HEK293 (cell line): ENCODE data around the gene SETD1B.

Experiments
- CTCF ChIA-PET: fragments of 350-600 bp; formaldehyde crosslinking; extraction: SDS; loops from one replicate; lab custom pipeline; 2021; ENCODE audit warnings: antibody characterized with exemption; lab: Yijun Ruan, JAX
- POLR2A ChIA-PET: fragments of 300-600 bp; formaldehyde crosslinking; extraction: SDS; loops from one replicate; lab custom pipeline; 2020; ENCODE audit warnings: antibody characterized with exemption, inconsistent platforms; lab: Yijun Ruan, JAX
- H3K27ac ChIP-seq: fragments of 200-500 bp; sonication (Bioruptor generic); 2 replicates; pipeline ENCODE4 v1.5.1; 2014; ENCODE audit warnings: low read depth, low read length, control low read depth, inconsistent platforms; ENCODE audit errors: extremely low read depth
- H3K36me3 ChIP-seq, 2 experiments: fragments of 200-500 bp in 1 of 2; sonication (Bioruptor generic) in 1 of 2; 1 replicate in 1 of 2; 2 replicates in 1 of 2; pipeline ENCODE4 v1.5.1; 2014 to 2017; ENCODE audit warnings: inconsistent platforms in 2 of 2, low read length in 2 of 2; ENCODE audit not compliant: control insufficient read depth in 2 of 2, insufficient read depth in 1 of 2
- H3K4me1 ChIP-seq: fragments of 200-500 bp; sonication (Bioruptor generic); 2 replicates; pipeline ENCODE4 v1.5.1; 2014; ENCODE audit warnings: mild to moderate bottlenecking, low read length, inconsistent platforms; ENCODE audit not compliant: control insufficient read depth, insufficient read depth
- H3K4me3 ChIP-seq: 2 replicates; pipeline ENCODE4 v1.5.1; 2011; ENCODE audit warnings: low read depth, mild to moderate bottlenecking, control low read depth, low read length, moderate library complexity
- H3K9me3 ChIP-seq: fragments of 200-500 bp; sonication (Bioruptor generic); 2 replicates; pipeline ENCODE4 v1.5.1; 2014; ENCODE audit warnings: low read depth, low read length, inconsistent platforms; ENCODE audit not compliant: control insufficient read depth, insufficient read depth
- GLIS2 ChIP-seq: fragments of 450-650 bp; formaldehyde crosslinking; IDR thresholded peaks from 2 replicates; pipeline ENCODE4 v1.5.1; 2016; ENCODE audit warnings: missing biosample characterization, missing genetic modification characterization
- KLF9 ChIP-seq: fragments of 450-650 bp; formaldehyde crosslinking; IDR thresholded peaks from 2 replicates; pipeline ENCODE4 v1.5.1; 2016; ENCODE audit warnings: missing biosample characterization, missing genetic modification characterization, low read depth
- OVOL3 ChIP-seq: fragments of 450-650 bp; formaldehyde crosslinking; IDR thresholded peaks from 2 replicates; pipeline ENCODE4 v1.5.1; 2016; ENCODE audit warnings: missing biosample characterization, missing genetic modification characterization
- PRDM4 ChIP-seq: fragments of 450-650 bp; formaldehyde crosslinking; IDR thresholded peaks from 2 replicates; pipeline ENCODE4 v1.5.1; 2017; ENCODE audit warnings: missing biosample characterization, missing genetic modification characterization
- PRDM6 ChIP-seq: fragments of 450-650 bp; formaldehyde crosslinking; IDR thresholded peaks from 2 replicates; pipeline ENCODE4 v1.5.1; 2017; ENCODE audit warnings: missing biosample characterization, missing genetic modification characterization
- ZBTB1 ChIP-seq: fragments of 450-650 bp; formaldehyde crosslinking; IDR thresholded peaks from 2 replicates; pipeline ENCODE4 v1.5.1; 2016; ENCODE audit warnings: missing biosample characterization, missing genetic modification characterization
- ZFHX2 ChIP-seq: fragments of 450-650 bp; formaldehyde crosslinking; conservative IDR thresholded peaks from 2 replicates; pipeline ENCODE4 v1.5.1; 2016; ENCODE audit warnings: missing biosample characterization, missing genetic modification characterization
- ZFP3 ChIP-seq: fragments of 450-650 bp; formaldehyde crosslinking; IDR thresholded peaks from 2 replicates; pipeline ENCODE4 v1.5.1; 2016; ENCODE audit warnings: low read depth, missing biosample characterization, missing genetic modification characterization
- ZNF239 ChIP-seq: fragments of 450-650 bp; formaldehyde crosslinking; IDR thresholded peaks from 2 replicates; pipeline ENCODE4 v1.5.1; 2016; ENCODE audit warnings: missing biosample characterization, missing genetic modification characterization
- ZNF274 ChIP-seq, 2 experiments: fragments of 200-500 bp in 1 of 2; fragments of 450-650 bp in 1 of 2; sonication (Bioruptor generic) in 1 of 2; formaldehyde crosslinking in 1 of 2; IDR thresholded peaks; 2 replicates each; pipeline versions ENCODE4 v1.5.1 to v1.6.1; 2014 to 2016; ENCODE audit warnings: borderline replicate concordance in 1 of 2, inconsistent platforms in 1 of 2, low read length in 1 of 2, missing biosample characterization in 1 of 2, missing genetic modification characterization in 1 of 2
- ZNF302 ChIP-seq: fragments of 450-650 bp; formaldehyde crosslinking; IDR thresholded peaks from 2 replicates; pipeline ENCODE4 v1.5.1; 2016; ENCODE audit warnings: missing biosample characterization, missing genetic modification characterization, low read depth
- ZNF521 ChIP-seq: fragments of 450-650 bp; formaldehyde crosslinking; IDR thresholded peaks from 2 replicates; pipeline ENCODE4 v1.5.1; 2017; ENCODE audit warnings: missing biosample characterization, mild to moderate bottlenecking, missing genetic modification characterization
- ZNF544 ChIP-seq: fragments of 450-650 bp; formaldehyde crosslinking; IDR thresholded peaks from 2 replicates; pipeline ENCODE4 v1.5.0; 2017; ENCODE audit warnings: missing biosample characterization, missing genetic modification characterization
- ZNF600 ChIP-seq: fragments of 450-650 bp; formaldehyde crosslinking; IDR thresholded peaks from 2 replicates; pipeline ENCODE4 v1.5.1; 2016; ENCODE audit warnings: missing biosample characterization, missing genetic modification characterization

Gene SETD1B

GRCh38 chr12:121808623-121809022, 4.8 kb downstream of the SETD1B start:
- H3K4me3 ChIP-seq: no peak overlapping the region
- peaks cover 12% of the 10 kb centered on the region for H3K4me1 ChIP-seq
- H3K9me3 ChIP-seq: no peaks in the 10 kb centered on the region
- ChIA-PET CTCF (interaction anchor here (0.6 to 15.1 kb wide), 2 partner anchors 14 to 63 kb away, joined by 3 to 393 read pairs; partner anchors contain the start of gene RHOF), POLR2A (interaction anchor here (7.5 kb wide), 1 partner anchor 12 kb away, joined by 165 read pairs; the partner anchor contains the start of gene RHOF)
- peaks cover 9 to 64% of the 10 kb centered on the region in 2 experiments; a peak in 2 of 3 replicates for H3K36me3 ChIP-seq
- no peak overlapping the region for H3K27ac ChIP-seq
- TF ChIP-seq ZNF239: no peak
- no peak for TF ChIP-seq ZNF544
- peak; percentile 24; the same call in 1 of the 2 replicates for TF ChIP-seq ZNF600
- no peak for TF ChIP-seq ZNF274 (IDR thresholded peaks at IDR 0.05; ENCODE audit: low read length)
- no peak for TF ChIP-seq ZNF274 (tag by site-specific recombination; IDR thresholded peaks at IDR 0.05; ENCODE audit: borderline replicate concordance)
- no peak for TF ChIP-seq ZFP3 (tag by site-specific recombination)
- TF ChIP-seq ZBTB1 (tag by site-specific recombination): no peak
- no peak for TF ChIP-seq PRDM6 (tag by site-specific recombination)

DNA sequence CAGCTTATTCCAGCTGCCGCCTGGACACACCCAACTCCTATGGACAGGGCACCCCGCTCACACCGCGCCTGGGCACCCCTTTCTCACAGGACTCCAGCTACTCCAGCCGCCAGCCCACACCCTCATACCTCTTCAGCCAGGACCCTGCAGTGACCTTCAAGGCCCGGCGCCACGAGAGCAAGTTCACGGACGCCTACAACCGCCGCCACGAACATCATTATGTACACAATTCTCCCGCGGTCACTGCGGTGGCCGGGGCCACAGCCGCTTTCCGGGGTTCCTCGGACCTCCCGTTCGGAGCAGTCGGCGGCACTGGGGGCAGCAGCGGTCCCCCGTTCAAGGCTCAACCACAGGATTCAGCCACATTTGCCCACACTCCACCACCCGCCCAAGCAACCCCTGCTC, 5.9 kb downstream of the SETD1B start:
- no peak for TF ChIP-seq ZNF302
- no peak for TF ChIP-seq ZNF521
- TF ChIP-seq PRDM4 (tag by site-specific recombination): no peak
- no peaks in the 10 kb centered on the region for H3K9me3 ChIP-seq
- H3K27ac ChIP-seq: 0 out of 2 replicates have a peak overlapping the region, but pooled peaks have one; percentile 11
- H3K4me1 ChIP-seq: peaks cover 12% of the 10 kb centered on the region
- POLR2A ChIA-PET: interaction anchor here (1.1 to 7.5 kb wide), 3 partner anchors 7 to 30 kb away, joined by 5 to 165 read pairs (median 18); partner anchors contain the start of gene RHOF
- no peak overlapping the region for H3K4me3 ChIP-seq
- CTCF ChIA-PET: interaction anchor here (0.6 to 15.1 kb wide), 3 partner anchors 15 to 125 kb away, joined by 3 to 393 read pairs (median 7); partner anchors contain the start of genes PSMD9 and RHOF
- H3K36me3 ChIP-seq: peaks cover 9 to 72% of the 10 kb centered on the region in 2 experiments; a peak in 2 of 3 replicates

DNA sequence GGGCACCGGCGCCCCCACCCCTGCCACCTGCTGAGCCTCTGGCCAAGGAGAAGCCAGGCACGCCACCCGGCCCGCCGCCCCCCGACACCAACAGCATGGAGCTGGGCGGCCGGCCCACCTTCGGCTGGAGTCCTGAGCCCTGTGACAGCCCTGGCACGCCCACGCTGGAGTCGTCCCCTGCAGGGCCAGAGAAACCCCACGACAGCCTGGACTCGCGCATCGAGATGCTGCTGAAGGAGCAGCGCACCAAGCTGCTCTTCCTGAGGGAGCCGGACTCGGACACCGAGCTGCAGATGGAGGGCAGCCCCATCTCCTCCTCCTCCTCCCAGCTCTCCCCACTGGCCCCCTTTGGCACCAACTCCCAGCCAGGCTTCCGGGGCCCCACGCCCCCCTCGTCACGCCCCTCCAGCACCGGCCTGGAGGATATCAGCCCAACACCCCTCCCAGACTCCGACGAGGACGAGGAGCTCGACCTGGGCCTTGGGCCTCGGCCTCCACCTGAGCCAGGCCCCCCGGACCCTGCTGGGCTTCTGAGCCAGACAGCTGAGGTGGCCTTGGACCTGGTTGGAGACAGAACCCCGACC, 6.5 kb downstream of the SETD1B start:
- CTCF ChIA-PET: interaction anchor here (0.6 to 15.1 kb wide), 9 partner anchors 10 to 78 kb away, joined by 5 to 393 read pairs (median 7); partner anchors contain the start of genes PSMD9 and RHOF
- POLR2A ChIA-PET: interaction anchor here (0.6 to 7.5 kb wide), 5 partner anchors 8 to 78 kb away, joined by 3 to 165 read pairs (median 12); partner anchors contain the start of genes PSMD9 and RHOF
- Histone ChIP-seq H3K36me3 (peaks cover 14 to 78% of the 10 kb centered on the region in 2 experiments; a peak in 2 of 3 replicates), H3K9me3 (no peaks in the 10 kb centered on the region), H3K27ac (no peak overlapping the region), H3K4me1 (peaks cover 12% of the 10 kb centered on the region), H3K4me3 (no peak overlapping the region)
- TF ChIP-seq ZFHX2 (tag by site-specific recombination) (peak; percentile 20; the same call in 1 of the 2 replicates), GLIS2 (tag by site-specific recombination) (peak; percentile 54; the same call in 1 of the 2 replicates), OVOL3 (no peak), KLF9 (peak; percentile 77), ZNF600 (peak; percentile 44; the same call in 1 of the 2 replicates)
